GM12891 (cell line): ENCODE measurements around the gene TMEM168.

Experiments
- PAX5 ChIP-seq: IDR thresholded peaks from 2 replicates; pipeline ENCODE4 v1.6.1; 2011; ENCODE audit warnings: low read length, moderate library complexity, mild to moderate bottlenecking; ENCODE audit not compliant: insufficient read depth, severe bottlenecking
- POLR2A ChIP-seq: IDR thresholded peaks from 2 replicates; pipeline ENCODE4 v1.6.1; 2011; ENCODE audit warnings: low read depth, low read length, control low read depth
- POLR2AphosphoS5 ChIP-seq: IDR thresholded peaks from 2 replicates; pipeline ENCODE4 v1.6.1; 2011; ENCODE audit warnings: low read depth, low read length, control low read depth

DNA sequence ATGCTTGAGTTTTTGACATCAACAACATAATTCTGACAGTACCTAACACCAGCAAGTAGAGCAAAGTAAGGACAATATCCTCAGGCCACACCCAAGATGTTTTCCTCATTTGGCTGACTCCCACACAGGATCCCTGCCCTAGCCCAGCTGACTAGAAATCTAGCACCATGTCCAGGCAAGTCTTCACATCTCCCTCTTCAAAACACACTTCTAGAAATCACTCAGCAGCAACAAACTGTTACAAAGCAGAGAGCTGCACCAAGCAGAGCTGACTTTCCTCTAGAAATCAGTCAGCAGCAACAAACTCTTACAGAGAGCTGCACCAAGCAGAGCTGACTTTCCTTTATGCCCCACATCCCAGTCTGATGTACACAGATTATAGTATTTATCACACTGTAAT is 7.7 kb downstream of the TMEM168 start:
- TF ChIP-seq POLR2A (peak; percentile 43; the same call in 1 of the 2 replicates), POLR2AphosphoS5 (0 out of 2 replicates have a peak, but pooled peaks have one; percentile 33), PAX5 (no peak)
